CD14-positive monocyte (primary cell): ENCODE results near the gene IGSF8. TPM values are rescaled to one million over a fixed set of nuclear protein-coding genes. Genes with fewer than 3 reads are reported as not detected.
A peak's percentile ranks its signal among the peaks of the same experiment; 100 is the strongest.

ENCODE experiments used
- DNase-seq, 3 donors: peaks; one replicate each; pipeline ENCODE4 v3.0.0-alpha.2; 2011 to 2022
- H2AFZ ChIP-seq: 2 replicates; pipeline ENCODE4 v1.6.0; 2012; ENCODE audit warnings: mild to moderate bottlenecking, low read depth, low read length, inconsistent platforms; ENCODE audit not compliant: insufficient read depth, poor library complexity, severe bottlenecking
- H3K27ac ChIP-seq, 2 donors: 1 replicate in 1 of 2; 2 replicates in 1 of 2; pipeline ENCODE4 v1.5.1; 2012 to 2013; ENCODE audit warnings: low read length in 2 of 2, control low read depth in 1 of 2, inconsistent platforms in 1 of 2, low read depth in 1 of 2, mild to moderate bottlenecking in 1 of 2
- H3K27me3 ChIP-seq, 2 donors: one replicate each; pipeline versions ENCODE4 v1.6.0 to v1.6.1; 2011 to 2013; ENCODE audit warnings: low read length in 2 of 2; ENCODE audit not compliant: control insufficient read depth in 2 of 2, insufficient read depth in 2 of 2
- H3K36me3 ChIP-seq, 2 donors: replicated peaks in 1 of 2; 1 replicate in 1 of 2; 2 replicates in 1 of 2; pipeline versions ENCODE4 v1.5.1 to v1.6.1; 2012 to 2013; ENCODE audit warnings: low read length in 2 of 2, control low read depth in 1 of 2, inconsistent platforms in 1 of 2, mild to moderate bottlenecking in 1 of 2; ENCODE audit not compliant: insufficient read depth in 2 of 2, control insufficient read depth in 1 of 2
- H3K4me1 ChIP-seq, 2 donors: 1 replicate in 1 of 2; 2 replicates in 1 of 2; pipeline versions ENCODE4 v1.5.1 to v1.6.1; 2012 to 2013; ENCODE audit warnings: low read length in 2 of 2, control low read depth in 1 of 2, inconsistent platforms in 1 of 2, mild to moderate bottlenecking in 1 of 2, moderate library complexity in 1 of 2; ENCODE audit not compliant: insufficient read depth in 2 of 2, control insufficient read depth in 1 of 2
- H3K4me2 ChIP-seq: replicated peaks from 2 replicates; pipeline ENCODE3; 2012; ENCODE audit warnings: low read length, moderate library complexity, mild to moderate bottlenecking; ENCODE audit not compliant: poor library complexity, severe bottlenecking; ENCODE audit errors: extremely low read depth
- H3K4me3 ChIP-seq, 3 experiments: fragments of 200-600 bp in 1 of 3; sonication (generic) in 1 of 3; replicated peaks in 1 of 3; 1 replicate in 2 of 3; 2 replicates in 1 of 3; pipeline ENCODE4 v1.5.1; 2011 to 2013; ENCODE audit warnings: low read length in 3 of 3, mild to moderate bottlenecking in 3 of 3, control low read depth in 2 of 3, low read depth in 2 of 3, inconsistent platforms in 1 of 3, moderate library complexity in 1 of 3
- H3K79me2 ChIP-seq: 2 replicates; pipeline ENCODE4 v1.6.0; 2012; ENCODE audit warnings: mild to moderate bottlenecking, control low read depth, inconsistent platforms, low read length, moderate library complexity; ENCODE audit not compliant: insufficient read depth
- H3K9ac ChIP-seq: 2 replicates; pipeline ENCODE4 v1.6.0; 2017; ENCODE audit warnings: low read length, mild to moderate bottlenecking; ENCODE audit not compliant: insufficient read depth, poor library complexity, severe bottlenecking
- H3K9me3 ChIP-seq, 2 donors: replicated peaks in 1 of 2; 1 replicate in 1 of 2; 2 replicates in 1 of 2; pipeline versions ENCODE4 v1.5.1 to v1.6.1; 2012 to 2013; ENCODE audit warnings: low read length in 2 of 2, control low read depth in 1 of 2; ENCODE audit not compliant: control insufficient read depth in 1 of 2, insufficient read depth in 1 of 2
- H4K20me1 ChIP-seq: 2 replicates; pipeline ENCODE4 v1.6.0; 2012; ENCODE audit warnings: mild to moderate bottlenecking, low read length, control low read depth, moderate library complexity; ENCODE audit not compliant: insufficient read depth
- H3K27ac Mint-ChIP-seq, 7 donors: one replicate each; pipeline ENCODE4 v1.8.0; 2020; ENCODE audit warnings: mild to moderate bottlenecking in 7 of 7, mixed read lengths in 7 of 7, moderate library complexity in 6 of 7, inconsistent platforms in 2 of 7
- H3K27me3 Mint-ChIP-seq, 3 donors: one replicate each; pipeline ENCODE4 v1.8.0; 2021 to 2022; ENCODE audit warnings: low read depth in 3 of 3, mild to moderate bottlenecking in 3 of 3, mixed read lengths in 3 of 3, moderate library complexity in 3 of 3, inconsistent platforms in 1 of 3
- H3K36me3 Mint-ChIP-seq, 2 donors: one replicate each; pipeline ENCODE4 v1.8.0; 2020; ENCODE audit warnings: mixed read lengths in 2 of 2, inconsistent platforms in 1 of 2, mild to moderate bottlenecking in 1 of 2
- H3K4me1 Mint-ChIP-seq: one replicate; pipeline ENCODE4 v1.8.0; 2020; ENCODE audit warnings: mild to moderate bottlenecking, mixed read lengths
- H3K4me3 Mint-ChIP-seq, 2 donors: one replicate each; pipeline ENCODE4 v1.8.0; 2020; ENCODE audit warnings: mild to moderate bottlenecking in 2 of 2, mixed read lengths in 2 of 2, moderate library complexity in 1 of 2
- H3K9me3 Mint-ChIP-seq, 7 donors: one replicate each; pipeline ENCODE4 v1.8.0; 2020 to 2022; ENCODE audit warnings: mixed read lengths in 7 of 7, mild to moderate bottlenecking in 6 of 7, moderate library complexity in 6 of 7, inconsistent platforms in 2 of 7
- WGBS: methylation state at CpG from one replicate; pipeline ENCODE4 v1.1.5; 2013; ENCODE audit warnings: missing lambda C conversion rate; ENCODE audit not compliant: insufficient coverage; 5-methylcytosine and 5-hydroxymethylcytosine counted together
- intact Hi-C, 2 donors: fragments of 100-400 bp; cut with micrococcal nuclease; formaldehyde crosslinking; loops; one replicate each; pipeline versions ENCODE4 v1.15.0 to v1.15.1; 2023
- polyA plus RNA-seq, 3 donors: library from polyadenylated mRNA; depleted of rRNA in 1 of 3; unstranded in 2 of 3; stranded (reverse) in 1 of 3; fragments of 300-500 nt in 2 of 3; fragments of >200 nt in 1 of 3; fragmentation: Illumina TruSeq in 2 of 3; gene quantifications; 1 replicate in 2 of 3; 2 replicates in 1 of 3; pipeline ENCODE4 v1.2.3, GENCODE V29; 2012 to 2021
- TF ChIP-seq, protein P1 (sequence below): fragments of 200-600 bp; IDR thresholded peaks from one replicate; pipeline ENCODE4 v1.8.0; 2022; ENCODE audit warnings: antibody characterized with exemption, mild to moderate bottlenecking

The IGSF8 gene
- polyA plus RNA-seq, 3 donors: 9.6 to 23.9 (median 10.8) TPM

GRCh38 chr1:160101717-160102522 is 3.5 kb upstream of the IGSF8 start:
- peak overlapping the region in 1 of 3 experiments; percentile 33 for H3K4me3 ChIP-seq
- WGBS: 98% methylated on average over 5 of the region's 9 CpGs
- no peak for DNase-seq
- no peaks in the 10 kb centered on the region for H3K36me3 ChIP-seq
- Mint-ChIP-seq H3K36me3 (peaks cover 0 to under 1% of the 10 kb centered on the region in 2 donors), H3K27ac (peak overlapping the region in 3 of 7 donors; percentile 30 to 88 (median 84)), H3K4me1 (peaks cover 63% of the 10 kb centered on the region), H3K4me3 (peak overlapping the region in 1 of 2 donors; percentile 40), H3K9me3 (peaks cover 0 to 3% (median 0%) of the 10 kb centered on the region in 7 donors), H3K27me3 (peaks cover 4 to 8% (median 8%) of the 10 kb centered on the region in 3 donors)
- H3K4me2 ChIP-seq: peak overlapping the region; percentile 33
- H3K9me3 ChIP-seq: no peaks in the 10 kb centered on the region
- no peak overlapping the region for H3K9ac ChIP-seq
- peaks cover 72 to 78% of the 10 kb centered on the region in 2 donors for H3K4me1 ChIP-seq
- TF ChIP-seq, protein P1, sequence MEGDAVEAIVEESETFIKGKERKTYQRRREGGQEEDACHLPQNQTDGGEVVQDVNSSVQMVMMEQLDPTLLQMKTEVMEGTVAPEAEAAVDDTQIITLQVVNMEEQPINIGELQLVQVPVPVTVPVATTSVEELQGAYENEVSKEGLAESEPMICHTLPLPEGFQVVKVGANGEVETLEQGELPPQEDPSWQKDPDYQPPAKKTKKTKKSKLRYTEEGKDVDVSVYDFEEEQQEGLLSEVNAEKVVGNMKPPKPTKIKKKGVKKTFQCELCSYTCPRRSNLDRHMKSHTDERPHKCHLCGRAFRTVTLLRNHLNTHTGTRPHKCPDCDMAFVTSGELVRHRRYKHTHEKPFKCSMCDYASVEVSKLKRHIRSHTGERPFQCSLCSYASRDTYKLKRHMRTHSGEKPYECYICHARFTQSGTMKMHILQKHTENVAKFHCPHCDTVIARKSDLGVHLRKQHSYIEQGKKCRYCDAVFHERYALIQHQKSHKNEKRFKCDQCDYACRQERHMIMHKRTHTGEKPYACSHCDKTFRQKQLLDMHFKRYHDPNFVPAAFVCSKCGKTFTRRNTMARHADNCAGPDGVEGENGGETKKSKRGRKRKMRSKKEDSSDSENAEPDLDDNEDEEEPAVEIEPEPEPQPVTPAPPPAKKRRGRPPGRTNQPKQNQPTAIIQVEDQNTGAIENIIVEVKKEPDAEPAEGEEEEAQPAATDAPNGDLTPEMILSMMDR: no peak
- H4K20me1 ChIP-seq: no peaks in the 10 kb centered on the region
- intact Hi-C loops: loop anchor here (5.0 to 10.0 kb wide), 5 partner anchors 93 to 190 kb away; partner anchors contain the start of genes CASQ1 (in 1 of the 2) and PEX19 (in 1 of the 2)
- no peak overlapping the region for H2AFZ ChIP-seq
- H3K27ac ChIP-seq: no peak overlapping the region
- H3K79me2 ChIP-seq: no peaks in the 10 kb centered on the region
- H3K27me3 ChIP-seq: no peaks in the 10 kb centered on the region

DNA sequence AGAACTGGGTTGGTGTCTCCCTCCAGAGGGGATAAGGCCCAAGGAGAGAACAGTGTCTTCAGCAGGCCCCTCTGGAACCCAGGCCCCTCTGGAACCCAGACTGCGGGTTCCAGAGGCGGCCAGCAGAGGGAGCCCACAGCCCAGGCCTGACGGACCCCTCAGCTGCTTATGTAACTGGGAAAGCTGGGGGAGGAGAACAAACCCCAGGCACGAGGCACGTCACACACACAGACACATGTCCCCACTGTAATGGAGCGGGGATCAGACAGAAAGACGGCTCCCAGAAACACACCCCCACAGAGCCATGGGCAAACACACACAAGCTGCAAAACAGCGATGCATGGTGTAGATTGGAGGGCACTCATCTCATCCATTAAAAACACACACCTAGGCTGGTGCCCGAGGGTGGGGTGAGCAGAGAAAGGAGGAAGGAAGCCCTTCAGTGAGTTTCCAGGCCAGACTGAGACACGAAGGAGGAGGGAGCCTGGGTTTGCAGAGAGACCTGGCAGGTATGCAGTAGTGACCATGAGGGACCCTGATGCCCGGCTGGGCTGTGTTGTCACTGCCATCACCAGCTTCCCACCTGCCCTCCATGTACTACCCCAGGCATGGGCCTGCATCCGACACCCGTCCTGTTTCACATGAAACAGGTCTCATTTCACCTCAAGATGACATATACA is 2.8 kb upstream of the IGSF8 start:
- WGBS: 29% methylated on average over 3 of the region's 13 CpGs

More for the DNA sequence above, 2.8 kb upstream of the IGSF8 start:
- no peaks in the 10 kb centered on the region for H3K79me2 ChIP-seq
- H3K4me1 ChIP-seq: peaks cover 79 to 85% of the 10 kb centered on the region in 2 donors
- H3K4me3 ChIP-seq: peak overlapping the region in 1 of 3 experiments; percentile 28
- no peak overlapping the region for H3K27ac ChIP-seq
- H3K36me3 Mint-ChIP-seq: peaks cover 0 to 2% of the 10 kb centered on the region in 2 donors
- H3K27ac Mint-ChIP-seq: peak overlapping the region in 6 of 7 donors; percentile 60 to 88 (median 78)
- H3K4me2 ChIP-seq: peak overlapping the region; percentile 33
- H3K9me3 ChIP-seq: no peaks in the 10 kb centered on the region
- TF ChIP-seq, protein P1: peak; percentile 87
- intact Hi-C loops: loop anchor here (5.0 to 10.0 kb wide), 5 partner anchors 94 to 191 kb away; partner anchors contain the start of genes CASQ1 (in 1 of the 2) and PEX19 (in 1 of the 2)
- no peaks in the 10 kb centered on the region for H3K27me3 ChIP-seq
- no peak overlapping the region for H3K9ac ChIP-seq
- peak overlapping the region; percentile 64 to 80 for H3K4me3 Mint-ChIP-seq
- H3K36me3 ChIP-seq: no peaks in the 10 kb centered on the region
- peak; percentile 72 to 83 (median 74) for DNase-seq
- peaks cover 71% of the 10 kb centered on the region for H3K4me1 Mint-ChIP-seq
- peak overlapping the region; percentile 40 for H2AFZ ChIP-seq
- no peaks in the 10 kb centered on the region for H4K20me1 ChIP-seq
- H3K9me3 Mint-ChIP-seq: peaks cover 0 to under 1% (median 0%) of the 10 kb centered on the region in 7 donors
- peaks cover 5 to 8% (median 6%) of the 10 kb centered on the region in 3 donors for H3K27me3 Mint-ChIP-seq
